Gastroesophageal sphincter (tissue), 4 donors: ENCODE data around the gene ARHGAP22. TPM values are rescaled to one million over a fixed set of nuclear protein-coding genes. Genes with fewer than 3 reads are reported as not detected.
A peak's percentile ranks its signal among the peaks of the same experiment; 100 is the strongest.

Source experiments
- ATAC-seq: fragments of 150-250 bp; one replicate; pipeline ENCODE4 v1.9.1; 2016; ENCODE audit warnings: mild to moderate bottlenecking, moderate library complexity
- H3K27ac ChIP-seq, 4 donors: fragments of 200-600 bp; sonication (generic) in 3 of 4; 1 replicate in 3 of 4; 2 replicates in 1 of 4; pipeline ENCODE4 v1.5.1; 2016 to 2019
- H3K27me3 ChIP-seq: fragments of 200-600 bp; sonication (generic); one replicate; pipeline ENCODE4 v1.5.1; 2019
- H3K36me3 ChIP-seq, 2 donors: fragments of 200-600 bp; sonication (generic); one replicate each; pipeline ENCODE4 v1.5.1; 2019; ENCODE audit warnings: control low read depth in 1 of 2
- H3K4me1 ChIP-seq, 3 donors: fragments of 200-600 bp; sonication (generic); 1 replicate in 2 of 3; 2 replicates in 1 of 3; pipeline ENCODE4 v1.5.1; 2016 to 2019; ENCODE audit warnings: control low read depth in 2 of 3
- H3K4me3 ChIP-seq, 2 donors: fragments of 200-600 bp; sonication (generic); one replicate each; pipeline ENCODE4 v1.5.1; 2019; ENCODE audit warnings: mild to moderate bottlenecking in 1 of 2, moderate library complexity in 1 of 2
- H3K9me3 ChIP-seq, 3 donors: fragments of 200-600 bp; sonication (generic); one replicate each; pipeline ENCODE4 v1.5.1; 2017 to 2019; ENCODE audit warnings: control low read depth in 2 of 3
- EP300 ChIP-seq: sonication (generic); formaldehyde crosslinking; IDR thresholded peaks from one replicate; pipeline ENCODE4 v1.6.1; 2017; ENCODE audit warnings: antibody characterized with exemption, mild to moderate bottlenecking
- POLR2A ChIP-seq, 2 donors: fragments of 450-650 bp; IDR thresholded peaks; one replicate each; pipeline ENCODE4 v1.6.1; 2017; ENCODE audit warnings: antibody characterized with exemption in 2 of 2, mild to moderate bottlenecking in 2 of 2, moderate library complexity in 1 of 2
- POLR2AphosphoS5 ChIP-seq: sonication (generic); formaldehyde crosslinking; IDR thresholded peaks from one replicate; pipeline ENCODE4 v1.6.1; 2017; ENCODE audit warnings: antibody characterized with exemption
- WGBS, 2 donors: methylation state at CpG; one replicate each; pipeline ENCODE4 v1.1.5; 2018; ENCODE audit warnings: low coverage in 1 of 2; 5-methylcytosine and 5-hydroxymethylcytosine counted together
- total RNA-seq, 4 donors: library from RNA; depleted of rRNA; stranded (reverse); fragments of >200 nt; gene quantifications; one replicate each; pipeline ENCODE4 v1.1.0, GENCODE V29; 2016
- TF ChIP-seq, protein P1 (sequence below), 4 experiments: fragments of 200-600 bp in 2 of 4; fragments of 450-650 bp in 2 of 4; sonication (generic) in 1 of 4; IDR thresholded peaks; one replicate each; pipeline ENCODE4 v1.5.1; 2017 to 2019; ENCODE audit warnings: antibody characterized with exemption in 4 of 4, mild to moderate bottlenecking in 2 of 4, moderate library complexity in 2 of 4

ARHGAP22 gene
- total RNA-seq, 4 donors from 2014 or later, result 4.2 to 5.8 (median 5.1) TPM

DNA sequence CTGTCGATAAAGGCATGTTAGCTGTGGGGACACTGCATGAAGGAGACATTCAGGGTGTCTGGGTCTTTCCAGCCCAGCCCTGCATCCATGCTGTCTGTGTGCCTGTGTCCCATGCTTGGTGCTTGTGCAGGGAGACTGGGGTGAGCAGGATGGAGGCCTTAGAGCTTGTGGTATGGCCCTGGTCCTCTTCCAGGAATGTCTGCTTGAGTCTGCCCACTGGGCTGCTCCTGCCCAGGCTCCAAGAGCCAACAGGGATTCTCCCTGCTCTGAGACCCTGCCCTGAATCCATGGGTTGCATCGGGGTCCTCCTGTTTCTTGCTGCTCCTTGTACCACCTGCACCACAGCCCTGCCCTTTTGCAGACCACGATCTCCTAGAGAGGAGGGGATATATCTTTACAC lies 31.4 kb upstream of the ARHGAP22 start:
- TF ChIP-seq, protein P1, sequence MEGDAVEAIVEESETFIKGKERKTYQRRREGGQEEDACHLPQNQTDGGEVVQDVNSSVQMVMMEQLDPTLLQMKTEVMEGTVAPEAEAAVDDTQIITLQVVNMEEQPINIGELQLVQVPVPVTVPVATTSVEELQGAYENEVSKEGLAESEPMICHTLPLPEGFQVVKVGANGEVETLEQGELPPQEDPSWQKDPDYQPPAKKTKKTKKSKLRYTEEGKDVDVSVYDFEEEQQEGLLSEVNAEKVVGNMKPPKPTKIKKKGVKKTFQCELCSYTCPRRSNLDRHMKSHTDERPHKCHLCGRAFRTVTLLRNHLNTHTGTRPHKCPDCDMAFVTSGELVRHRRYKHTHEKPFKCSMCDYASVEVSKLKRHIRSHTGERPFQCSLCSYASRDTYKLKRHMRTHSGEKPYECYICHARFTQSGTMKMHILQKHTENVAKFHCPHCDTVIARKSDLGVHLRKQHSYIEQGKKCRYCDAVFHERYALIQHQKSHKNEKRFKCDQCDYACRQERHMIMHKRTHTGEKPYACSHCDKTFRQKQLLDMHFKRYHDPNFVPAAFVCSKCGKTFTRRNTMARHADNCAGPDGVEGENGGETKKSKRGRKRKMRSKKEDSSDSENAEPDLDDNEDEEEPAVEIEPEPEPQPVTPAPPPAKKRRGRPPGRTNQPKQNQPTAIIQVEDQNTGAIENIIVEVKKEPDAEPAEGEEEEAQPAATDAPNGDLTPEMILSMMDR (IDR thresholded peaks at IDR 0.05), result no peak
- TF ChIP-seq POLR2A (IDR thresholded peaks at IDR 0.05) (no peak), EP300 (no peak), POLR2AphosphoS5 (no peak)
- Histone ChIP-seq H3K27me3 (no peaks in the 10 kb centered on the region), H3K4me3 (no peak overlapping the region), H3K4me1 (no peaks in the 10 kb centered on the region), H3K9me3 (peaks cover 0 to 18% (median 0%) of the 10 kb centered on the region in 3 donors), H3K27ac (no peak overlapping the region), H3K36me3 (no peaks in the 10 kb centered on the region)
- ATAC-seq, result no peak
- WGBS, 2 donors, result 60% methylated on average over 2 of the region's 3 CpGs; no CpG with 5 or more reads in 1 of the 2 donors

DNA sequence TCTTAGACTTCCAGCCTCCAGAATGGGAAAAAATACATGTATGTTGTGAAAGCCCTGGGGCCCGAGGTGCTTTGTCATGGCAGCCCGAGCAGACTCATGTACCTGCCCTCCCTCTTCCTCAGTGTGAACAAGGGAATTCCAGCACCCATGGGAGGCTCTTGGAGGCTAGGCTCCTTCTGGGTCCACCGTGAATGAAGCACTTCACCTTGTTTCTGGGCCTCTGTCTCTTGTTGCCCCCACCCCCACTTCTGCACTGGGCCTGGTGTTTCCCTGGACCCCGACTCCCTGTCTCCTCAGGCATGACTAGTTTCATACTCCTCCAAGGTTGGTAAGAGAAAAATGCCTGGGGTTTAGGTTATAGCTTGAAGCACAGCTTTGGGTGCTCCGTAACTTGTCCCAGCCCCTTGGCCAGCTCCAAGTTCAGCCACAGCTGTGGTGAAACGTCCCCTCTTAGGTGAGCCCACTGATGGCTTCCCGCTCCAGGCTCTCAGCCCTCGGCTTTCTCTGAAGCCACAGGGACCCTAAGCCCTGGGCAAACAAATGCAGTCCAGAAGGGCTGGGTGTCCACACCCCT lies 30.2 kb upstream of the ARHGAP22 start:
- ATAC-seq, result no peak
- Histone ChIP-seq H3K27me3 (no peaks in the 10 kb centered on the region), H3K4me3 (no peak overlapping the region), H3K4me1 (no peaks in the 10 kb centered on the region), H3K27ac (no peak overlapping the region), H3K36me3 (no peaks in the 10 kb centered on the region), H3K9me3 (peaks cover 0 to 6% (median 0%) of the 10 kb centered on the region in 3 donors)
- TF ChIP-seq POLR2AphosphoS5 (no peak), POLR2A (IDR thresholded peaks at IDR 0.05) (no peak), EP300 (no peak)
- TF ChIP-seq, protein P1 (IDR thresholded peaks at IDR 0.05), result no peak
- WGBS, 2 donors, result 75 to 80% methylated on average over 3 to 5 of the region's 8 CpGs

DNA sequence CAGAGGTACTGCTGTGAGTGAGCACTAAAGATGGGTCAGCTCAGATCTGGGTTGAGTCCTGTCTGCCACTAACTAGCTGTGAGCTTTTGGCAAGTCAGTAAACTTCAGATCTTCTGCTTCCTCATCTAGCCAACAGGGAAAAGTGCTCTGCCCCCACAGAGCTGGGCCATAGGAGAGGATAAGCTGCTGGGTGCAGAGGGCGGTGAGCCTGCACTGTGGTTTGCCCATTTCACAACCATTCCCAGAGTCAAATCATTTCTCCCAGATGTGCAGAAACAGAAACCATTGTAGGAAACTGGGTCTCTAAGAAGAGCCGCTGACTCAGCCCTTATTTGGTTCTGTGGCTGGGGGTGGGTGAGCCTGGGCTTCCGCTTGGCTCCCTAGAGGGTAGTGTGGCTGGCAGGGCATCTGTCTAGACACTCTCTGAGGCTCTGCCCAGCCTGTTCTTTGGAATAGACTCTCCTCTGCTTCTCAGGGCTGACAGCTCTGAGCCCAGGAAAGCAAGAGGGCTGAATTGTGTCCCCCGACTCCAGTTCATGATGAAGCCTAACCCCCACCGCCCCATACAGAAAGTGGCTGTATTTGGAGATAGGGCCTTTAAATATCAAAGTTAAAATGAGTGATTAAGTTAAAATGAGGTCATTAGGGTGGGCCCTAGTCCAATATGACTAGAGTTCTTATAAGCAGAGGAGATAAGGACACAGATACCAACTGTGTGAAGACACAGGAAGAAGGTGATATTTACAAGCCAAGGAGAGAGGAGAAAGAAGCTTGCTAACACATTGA lies 29.5 kb upstream of the ARHGAP22 start:
- Histone ChIP-seq H3K9me3 (peaks cover 0 to 6% (median 0%) of the 10 kb centered on the region in 3 donors), H3K36me3 (no peaks in the 10 kb centered on the region), H3K27ac (no peak overlapping the region), H3K4me1 (no peaks in the 10 kb centered on the region), H3K27me3 (no peaks in the 10 kb centered on the region), H3K4me3 (no peak overlapping the region)
- 100% methylated on average over 1 of the region's 5 CpGs; no CpG with 5 or more reads in 1 of the 2 donors for WGBS, 2 donors
- ATAC-seq, result peak; percentile 73
- no peak for TF ChIP-seq POLR2AphosphoS5
- no peak for TF ChIP-seq EP300
- TF ChIP-seq, protein P1 (IDR thresholded peaks at IDR 0.05), result no peak
- no peak for TF ChIP-seq POLR2A (IDR thresholded peaks at IDR 0.05)

DNA sequence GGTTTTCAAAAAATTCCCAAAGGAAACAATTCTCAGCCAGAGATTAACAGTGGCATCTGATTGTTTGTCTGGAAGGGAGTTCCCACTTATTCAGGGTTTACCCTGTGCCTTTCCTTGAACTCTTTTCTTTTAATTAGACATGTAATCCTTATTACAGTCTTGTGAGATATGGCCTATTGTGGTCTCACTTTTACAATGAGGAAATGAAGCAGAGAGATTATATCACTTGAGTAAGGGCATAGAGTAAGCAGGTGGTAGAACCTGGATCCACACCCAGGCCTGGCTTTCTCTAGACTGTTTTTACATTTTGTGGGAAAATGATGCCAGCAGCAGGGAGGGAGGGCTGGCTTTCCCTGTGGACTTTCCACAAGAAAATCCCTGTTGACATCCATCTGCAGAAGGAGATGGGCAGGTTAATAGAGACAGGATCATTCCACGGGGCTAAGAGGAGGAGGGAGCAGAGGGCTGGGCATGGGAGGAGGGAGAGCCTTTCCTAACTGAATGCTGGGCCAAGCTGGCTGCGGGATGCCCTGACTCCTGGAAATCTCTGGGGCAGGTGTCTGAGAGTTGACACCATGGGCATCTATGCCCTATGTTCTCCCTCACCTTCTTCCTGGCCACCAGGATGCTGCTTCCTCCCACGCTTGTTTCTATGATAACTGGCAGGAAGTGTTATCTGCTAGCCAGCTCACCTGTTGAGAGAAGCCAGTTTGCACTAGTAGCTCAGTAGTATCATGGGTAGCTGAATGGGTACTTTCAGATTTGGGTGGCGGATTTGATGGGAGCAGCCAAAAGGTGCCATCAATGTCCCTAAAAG lies 28.7 kb upstream of the ARHGAP22 start:
- TF ChIP-seq, protein P1 (IDR thresholded peaks at IDR 0.05), result no peak
- TF ChIP-seq EP300, result no peak
- TF ChIP-seq POLR2AphosphoS5, result no peak
- TF ChIP-seq POLR2A (IDR thresholded peaks at IDR 0.05), result no peak

More for the DNA sequence above, 28.7 kb upstream of the ARHGAP22 start:
- Histone ChIP-seq H3K4me3 (no peak overlapping the region), H3K9me3 (no peaks in the 10 kb centered on the region), H3K27me3 (no peaks in the 10 kb centered on the region), H3K27ac (no peak overlapping the region), H3K4me1 (no peaks in the 10 kb centered on the region), H3K36me3 (no peaks in the 10 kb centered on the region)
- 77% methylated on average over 3 of the region's 4 CpGs; no CpG with 5 or more reads in 1 of the 2 donors for WGBS, 2 donors
- no peak for ATAC-seq
